Measurements from ENCODE around the gene POTEM.
"Not testable (repeated sequence)": the region's sequence is repeated elsewhere in the genome, so short reads cannot be mapped to it uniquely, and the experiment has no call there.

The POTEM gene

DNA sequence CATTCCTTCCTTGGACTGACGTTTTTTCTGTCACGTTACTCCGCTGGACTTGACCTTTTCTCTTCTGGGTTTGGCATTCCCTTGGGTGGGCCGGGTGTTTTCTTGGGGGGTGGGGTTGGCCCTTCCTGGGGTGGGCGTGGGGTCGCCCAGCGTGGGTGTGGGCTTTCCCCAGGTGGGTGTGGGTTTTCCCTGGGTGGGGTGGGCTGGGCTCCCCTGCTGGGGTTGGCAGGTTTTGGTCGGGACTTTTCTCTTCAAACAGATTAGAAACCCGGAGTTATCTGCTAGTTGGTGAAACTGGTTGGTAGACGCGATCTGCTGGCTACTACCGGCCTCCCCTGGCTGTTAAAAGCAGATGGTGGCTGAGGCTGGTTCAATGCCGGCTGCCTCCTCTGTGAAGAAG is at the start of gene POTEM:
Gene POTEM, plus strand, starts transcription at position 301 of the 400 bp plus-strand sequence. Its CDS starts 52 bp downstream, at position 353.
- not testable (repeated sequence) for H3K4me3 ChIP-seq (ENCODE audit: low read length)

- not testable (repeated sequence) for H3K4me3 ChIP-seq (ENCODE audit: low read length)
These were observed 48.9 kb upstream of the POTEM start for GRCh38 chr14:18918345-18918744.

GRCh38 chr14:18920052-18920451 is 47.2 kb upstream of the POTEM start:
- H3K4me3 ChIP-seq (ENCODE audit: low read length): not testable (repeated sequence)

DNA sequence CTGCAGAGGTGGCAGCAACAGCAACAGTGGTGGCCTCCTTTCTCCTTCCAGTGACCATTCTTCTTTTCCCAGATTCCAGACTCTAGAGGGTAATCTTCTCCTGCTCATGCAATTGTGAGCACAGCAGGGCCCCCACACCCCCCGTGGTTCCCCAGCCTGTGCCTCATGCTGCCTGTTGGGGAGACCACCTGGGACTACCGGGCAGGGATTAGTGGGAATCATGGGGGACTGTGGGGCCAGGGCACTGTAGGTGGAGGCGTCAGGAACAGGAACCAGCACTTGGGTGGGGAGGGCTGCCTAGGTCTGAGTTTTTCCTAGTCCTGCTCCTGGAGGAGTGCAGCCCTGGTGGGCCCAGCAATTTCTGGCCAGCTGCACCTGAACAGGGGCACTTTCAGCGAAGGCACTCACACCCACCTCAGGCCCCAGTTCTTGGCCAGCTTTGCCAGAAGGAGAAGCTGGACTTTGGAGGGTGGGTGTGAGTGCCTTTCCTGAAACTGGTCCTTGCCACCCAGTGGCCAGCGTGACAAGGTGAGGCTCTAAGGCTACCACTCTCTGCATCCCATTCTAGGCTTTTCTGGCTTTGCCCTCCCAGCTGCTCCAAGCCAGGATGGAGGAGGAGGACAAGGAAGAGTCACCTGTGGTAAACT is 46.1 kb upstream of the POTEM start:
- not testable (repeated sequence) for H3K4me3 ChIP-seq (ENCODE audit: low read length)

GRCh38 chr14:18936848-18937247 is 30.4 kb upstream of the POTEM start:
- not testable (repeated sequence) for H3K4me3 ChIP-seq (ENCODE audit: low read length)

GRCh38 chr14:18938733-18939132 is 28.5 kb upstream of the POTEM start:
- H3K4me3 ChIP-seq (ENCODE audit: low read length): not testable (repeated sequence)

DNA sequence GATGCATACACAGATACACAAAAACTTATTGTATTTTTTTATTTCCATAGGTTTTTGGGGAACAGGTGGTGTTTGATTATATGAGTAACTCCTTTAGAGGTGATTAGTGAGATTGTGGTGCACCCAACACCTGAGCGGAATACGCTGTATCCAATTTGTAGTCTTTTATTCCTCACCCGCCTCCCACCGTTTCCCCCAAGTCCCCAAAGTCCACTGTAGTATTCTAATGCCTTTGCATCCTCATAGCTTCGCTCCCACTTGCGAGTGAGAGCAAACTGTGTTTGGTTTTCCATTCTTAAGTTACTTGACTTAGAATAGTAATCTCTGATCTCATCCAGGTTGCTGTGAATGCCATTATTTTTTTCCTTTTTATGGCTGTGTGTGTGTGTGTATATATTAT is 17.3 kb upstream of the POTEM start:
- not testable (repeated sequence) for H3K4me3 ChIP-seq (ENCODE audit: low read length)

DNA sequence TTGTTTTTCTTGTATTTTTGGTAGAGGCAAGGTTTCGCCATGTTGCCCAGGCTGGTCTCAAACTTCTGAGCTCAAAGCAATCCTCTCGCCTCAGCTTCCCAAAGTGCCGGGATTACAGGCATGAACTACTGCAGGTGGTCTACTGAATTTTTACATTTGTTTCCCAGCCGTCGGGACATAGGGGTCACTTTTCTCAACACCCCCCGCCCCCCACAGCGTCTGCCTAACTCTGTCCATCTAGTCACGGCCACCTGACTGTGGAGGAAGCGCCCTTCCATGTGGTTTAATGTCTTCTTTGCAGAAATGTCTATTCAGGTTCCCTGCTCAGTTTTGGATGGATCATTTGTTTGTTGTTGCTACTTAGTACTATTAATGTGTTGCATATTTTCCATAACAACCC is 14.1 kb upstream of the POTEM start:
- H3K4me3 ChIP-seq (ENCODE audit: low read length): not testable (repeated sequence)

DNA sequence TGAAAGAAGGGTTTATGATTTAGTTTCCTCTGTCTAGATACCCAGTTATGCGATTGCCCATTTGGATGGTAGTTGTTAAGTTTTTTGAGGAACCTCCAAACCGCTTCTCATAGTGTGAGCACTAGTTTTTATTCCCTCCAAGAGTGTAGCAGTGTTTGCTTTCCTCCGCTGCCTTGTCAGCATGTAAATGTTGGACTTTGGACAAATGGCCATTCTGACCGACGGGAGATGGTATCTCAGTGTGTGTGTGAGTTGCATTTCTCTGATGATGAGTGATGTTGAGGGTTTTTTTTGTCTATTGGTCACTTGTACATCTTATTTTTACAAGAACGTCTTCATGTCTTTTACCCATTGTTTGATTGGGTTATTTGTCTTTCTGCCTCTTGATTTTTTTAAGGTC is 11.4 kb upstream of the POTEM start:
- not testable (repeated sequence) for H3K4me3 ChIP-seq (ENCODE audit: low read length)

GRCh38 chr14:18961576-18961975 is 5.7 kb upstream of the POTEM start:
- not testable (repeated sequence) for H3K4me3 ChIP-seq (ENCODE audit: low read length)

- H3K4me3 ChIP-seq (ENCODE audit: low read length): not testable (repeated sequence)
These were observed 5.1 kb upstream of the POTEM start for GRCh38 chr14:18962143-18962542.

- not testable (repeated sequence) for H3K4me3 ChIP-seq (ENCODE audit: low read length)
These were observed 4.0 kb upstream of the POTEM start for GRCh38 chr14:18963276-18963675.

- not testable (repeated sequence) for H3K4me3 ChIP-seq (ENCODE audit: low read length)
These were observed 2.4 kb upstream of the POTEM start for GRCh38 chr14:18964878-18965277.

- not testable (repeated sequence) for H3K4me3 ChIP-seq (ENCODE audit: low read length)
These were observed 35.3 kb downstream of the POTEM start for GRCh38 chr14:19002566-19002965.

- not testable (repeated sequence) for H3K4me3 ChIP-seq (ENCODE audit: low read length)
These were observed 39.3 kb downstream of the POTEM start for GRCh38 chr14:19006490-19006889.

DNA sequence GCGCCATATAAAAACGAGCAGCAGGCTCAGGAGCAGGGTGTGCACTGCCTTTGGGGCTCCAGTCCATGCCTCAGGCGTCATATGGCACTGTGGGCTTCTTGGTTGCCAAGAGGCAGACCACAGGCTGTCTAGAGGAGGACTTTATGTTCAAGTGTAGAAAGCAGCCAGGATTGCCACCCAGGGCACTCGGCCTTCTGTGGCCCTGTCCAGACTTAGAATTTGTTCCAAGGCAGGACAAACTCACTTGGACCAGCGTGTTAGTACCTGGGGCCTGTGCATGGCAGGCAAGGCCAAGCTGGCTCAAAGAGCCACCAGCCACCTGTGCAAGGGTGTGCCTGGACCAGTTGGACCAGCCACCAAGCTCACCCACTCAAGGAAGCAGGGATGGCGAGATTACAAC is 40.4 kb downstream of the POTEM start:
- H3K4me3 ChIP-seq (ENCODE audit: low read length): not testable (repeated sequence)

DNA sequence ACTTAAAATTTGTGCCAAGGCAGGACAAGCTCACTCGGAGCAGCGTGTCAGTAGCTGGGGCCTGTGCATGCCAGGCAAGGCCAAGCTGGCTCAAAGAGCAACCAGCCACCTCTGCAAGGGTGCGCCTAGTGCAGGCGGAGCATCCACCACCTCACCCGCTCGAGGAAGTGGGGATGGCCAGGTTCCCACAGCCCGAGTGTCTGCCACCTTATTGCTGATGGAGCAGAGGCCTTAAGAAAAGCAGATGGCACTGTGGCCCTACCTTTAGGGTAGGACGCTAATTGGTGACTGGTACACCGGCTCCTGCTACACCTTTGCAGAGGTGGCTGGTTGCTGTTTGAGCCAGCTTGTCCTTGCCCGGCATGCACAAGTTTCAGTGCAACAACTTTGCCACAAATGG is 43.8 kb downstream of the POTEM start:
- H3K4me3 ChIP-seq (ENCODE audit: low read length): not testable (repeated sequence)

GRCh38 chr14:19011703-19012102 is 44.5 kb downstream of the POTEM start:
- H3K4me3 ChIP-seq (ENCODE audit: low read length): not testable (repeated sequence)

- H3K4me3 ChIP-seq (ENCODE audit: low read length): not testable (repeated sequence)
These were observed 48.0 kb downstream of the POTEM start for GRCh38 chr14:19015185-19015584.

- H3K4me3 ChIP-seq (ENCODE audit: low read length): not testable (repeated sequence)
These were observed 57.9 kb downstream of the POTEM start for GRCh38 chr14:19025080-19025589.

DNA sequence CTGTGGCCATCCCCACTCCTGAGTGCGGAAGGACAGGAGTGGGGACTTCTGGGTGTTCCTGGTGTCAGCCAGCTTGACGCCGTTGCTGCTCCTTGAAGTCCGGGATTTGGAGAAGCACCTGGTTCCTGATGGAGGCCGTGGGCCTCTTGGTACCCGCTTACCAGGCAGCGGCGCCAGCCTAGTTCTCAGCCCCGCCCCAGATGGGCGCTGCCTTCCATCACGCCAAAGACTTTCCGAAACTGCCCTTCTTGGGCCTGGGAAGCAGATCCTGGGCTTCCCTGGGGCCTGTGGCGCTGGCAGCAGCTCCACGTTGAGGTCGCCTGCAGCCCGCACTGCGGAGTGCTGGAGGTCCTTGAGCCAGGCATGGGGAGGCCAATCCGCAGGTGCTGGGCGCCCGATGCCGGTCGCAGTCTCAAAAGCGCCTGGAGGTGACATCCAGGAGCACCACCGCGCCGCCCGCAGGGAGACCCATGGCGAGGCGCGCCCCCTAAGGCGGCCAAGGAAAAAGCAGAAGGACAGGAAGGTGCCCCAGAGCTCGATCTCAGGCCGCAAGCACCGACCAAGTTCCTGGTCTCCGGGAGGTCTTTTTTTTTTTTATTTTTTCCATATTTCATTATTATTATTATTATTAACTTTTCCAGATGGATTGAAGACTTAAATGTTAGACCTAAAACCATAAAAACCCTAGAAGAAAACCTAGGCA is 59.6 kb downstream of the POTEM start:
- H3K4me3 ChIP-seq (ENCODE audit: low read length): not testable (repeated sequence)

- H3K4me3 ChIP-seq (ENCODE audit: low read length): not testable (repeated sequence)
These were observed 60.7 kb downstream of the POTEM start for GRCh38 chr14:19027895-19028294.
